SK-N-SH treated with all-trans-retinoic acid at 6 μM for 48 hours (cell line): ENCODE results near the gene ZAP70.

ENCODE experiments used
- ATAC-seq: fragments of 200-7000 bp; cut with Tn5 transposase; 3 replicates; pipeline ENCODE4 v1.9.1; 2020; ENCODE audit warnings: mild to moderate bottlenecking, moderate library complexity
- ARNTL ChIP-seq: fragments of 450-650 bp; formaldehyde crosslinking; IDR thresholded peaks from 2 replicates; pipeline ENCODE4 v1.5.0; 2020; ENCODE audit warnings: low read depth, mild to moderate bottlenecking, moderate library complexity, borderline replicate concordance
- BACH2 ChIP-seq: fragments of 250-450 bp; sonication (Bioruptor Pico); IDR thresholded peaks from 2 replicates; pipeline ENCODE4 v1.9.0; 2021; ENCODE audit warnings: mild to moderate bottlenecking, borderline replicate concordance
- CREB5 ChIP-seq: fragments of 250-450 bp; sonication (Bioruptor Pico); IDR thresholded peaks from 2 replicates; pipeline ENCODE4 v1.5.1; 2020; ENCODE audit warnings: low read depth, mild to moderate bottlenecking, moderate library complexity
- CSRNP3 ChIP-seq: fragments of 250-450 bp; sonication (Bioruptor Pico); IDR thresholded peaks from 2 replicates; pipeline ENCODE4 v1.5.1; 2021; ENCODE audit warnings: mild to moderate bottlenecking, moderate library complexity
- ESRRG ChIP-seq: fragments of 250-450 bp; sonication (Bioruptor Pico); IDR thresholded peaks from 2 replicates; pipeline ENCODE4 v1.6.1; 2021; ENCODE audit warnings: mild to moderate bottlenecking
- GLIS3 ChIP-seq: fragments of 250-450 bp; sonication (Bioruptor Pico); IDR thresholded peaks from 2 replicates; pipeline ENCODE4 v1.5.0; 2020; ENCODE audit warnings: mild to moderate bottlenecking, moderate library complexity
- ISL1 ChIP-seq: fragments of 250-450 bp; sonication (Bioruptor Pico); IDR thresholded peaks from 2 replicates; pipeline ENCODE4 v2.1.2; 2022; ENCODE audit warnings: mild to moderate bottlenecking, moderate library complexity
- OSR1 ChIP-seq: fragments of 250-450 bp; sonication (Bioruptor Pico); IDR thresholded peaks from 2 replicates; pipeline ENCODE4 v1.8.0; 2022; ENCODE audit warnings: moderate library complexity, mild to moderate bottlenecking, inconsistent platforms
- PATZ1 ChIP-seq: fragments of 250-450 bp; sonication (Bioruptor Pico); IDR thresholded peaks from 2 replicates; pipeline ENCODE4 v1.8.0; 2020; ENCODE audit warnings: mild to moderate bottlenecking, moderate library complexity, borderline replicate concordance
- PPARA ChIP-seq: fragments of 250-450 bp; sonication (Bioruptor Pico); IDR thresholded peaks from 2 replicates; pipeline ENCODE4 v1.5.0; 2020; ENCODE audit warnings: mild to moderate bottlenecking, borderline replicate concordance
- RARB ChIP-seq: fragments of 250-450 bp; sonication (Bioruptor Pico); IDR thresholded peaks from 2 replicates; pipeline ENCODE4 v1.8.0; 2021; ENCODE audit warnings: mild to moderate bottlenecking, moderate library complexity
- SNAI2 ChIP-seq: fragments of 250-450 bp; sonication (Bioruptor Pico); IDR thresholded peaks from 2 replicates; pipeline ENCODE4 v1.5.0; 2020; ENCODE audit warnings: mild to moderate bottlenecking, moderate library complexity
- TCF4 ChIP-seq: fragments of 250-450 bp; sonication (Bioruptor Pico); IDR thresholded peaks from 2 replicates; pipeline ENCODE4 v1.8.0; 2021; ENCODE audit warnings: mild to moderate bottlenecking, moderate library complexity, borderline replicate concordance
- ZC3H10 ChIP-seq: fragments of 250-450 bp; sonication (Bioruptor Pico); IDR thresholded peaks from 2 replicates; pipeline ENCODE4 v1.5.1; 2021; ENCODE audit warnings: mild to moderate bottlenecking, moderate library complexity
- ZFP3 ChIP-seq: fragments of 250-450 bp; sonication (Bioruptor Pico); IDR thresholded peaks from 2 replicates; pipeline ENCODE4 v1.5.0; 2020; ENCODE audit warnings: mild to moderate bottlenecking, moderate library complexity
- ZFP30 ChIP-seq: fragments of 450-650 bp; formaldehyde crosslinking; IDR thresholded peaks from 2 replicates; pipeline ENCODE4 v1.5.0; 2022; ENCODE audit warnings: mild to moderate bottlenecking, moderate library complexity
- ZNF565 ChIP-seq: fragments of 450-650 bp; formaldehyde crosslinking; conservative IDR thresholded peaks from 2 replicates; pipeline ENCODE4 v1.5.0; 2020; ENCODE audit warnings: low read depth, mild to moderate bottlenecking, moderate library complexity
- ZNF70 ChIP-seq: fragments of 450-650 bp; formaldehyde crosslinking; IDR thresholded peaks from 2 replicates; pipeline ENCODE4 v1.5.0; 2020; ENCODE audit warnings: mild to moderate bottlenecking, moderate library complexity
- ZNF8 ChIP-seq: fragments of 450-650 bp; formaldehyde crosslinking; IDR thresholded peaks from 2 replicates; pipeline ENCODE4 v1.5.0; 2020; ENCODE audit warnings: mild to moderate bottlenecking, moderate library complexity
- TF ChIP-seq, protein P1 (sequence below): fragments of 250-450 bp; sonication (Bioruptor Pico); IDR thresholded peaks from 2 replicates; pipeline ENCODE4 v1.5.0; 2020; ENCODE audit warnings: mild to moderate bottlenecking, moderate library complexity
- TF ChIP-seq, protein P2 (sequence below): fragments of 250-450 bp; sonication (Bioruptor Pico); IDR thresholded peaks from 2 replicates; pipeline ENCODE4 v1.8.0; 2021; ENCODE audit warnings: low read depth, mild to moderate bottlenecking, moderate library complexity, borderline replicate concordance

The ZAP70 gene

DNA sequence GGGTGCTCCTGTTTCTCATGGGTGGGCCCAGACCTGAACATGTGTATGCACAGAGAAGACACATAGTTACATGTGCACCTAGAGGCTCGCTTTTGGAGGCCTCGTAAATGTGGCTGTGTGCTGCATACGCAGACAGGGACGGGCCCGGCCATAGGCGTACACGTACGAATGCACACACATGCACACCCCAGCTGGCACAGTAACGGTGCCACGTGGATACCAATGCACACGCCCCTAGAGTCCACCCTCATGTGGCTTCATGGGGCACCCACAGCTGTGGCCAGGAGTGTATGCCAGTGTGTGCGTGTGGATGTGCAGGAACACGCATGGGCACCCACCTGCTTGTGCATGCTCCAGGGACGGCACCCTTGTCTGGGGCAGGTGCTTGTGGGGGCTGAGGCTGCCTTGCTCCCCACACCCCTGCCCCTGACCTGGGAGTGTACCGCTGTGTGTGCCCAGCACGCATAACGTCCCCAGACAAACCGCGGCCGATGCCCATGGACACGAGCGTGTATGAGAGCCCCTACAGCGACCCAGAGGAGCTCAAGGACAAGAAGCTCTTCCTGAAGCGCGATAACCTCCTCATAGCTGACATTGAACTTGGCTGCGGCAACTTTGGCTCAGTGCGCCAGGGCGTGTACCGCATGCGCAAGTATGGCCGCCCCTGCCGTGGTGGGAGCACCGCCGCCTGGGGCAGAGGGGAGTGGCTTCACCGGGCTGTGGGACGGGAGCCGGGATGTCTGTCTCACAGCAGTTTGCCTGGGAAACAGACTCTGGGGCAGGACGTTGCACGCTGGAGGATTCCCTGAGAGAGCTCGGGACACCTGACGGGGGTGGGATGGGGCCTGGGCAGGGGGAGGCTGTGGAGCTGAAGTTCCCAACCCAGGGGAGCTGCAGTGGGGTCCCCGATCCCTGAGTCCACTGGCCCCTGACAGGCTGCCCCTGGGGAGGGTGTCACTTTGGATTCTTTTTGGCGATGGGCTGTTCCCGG is 21.0 kb downstream of the ZAP70 start (continued):
- TF ChIP-seq ESRRG = no peak
- TF ChIP-seq PPARA (CRISPR knock-in tag) = no peak
- no peak for TF ChIP-seq RARB (CRISPR knock-in tag)
- TF ChIP-seq TCF4 (CRISPR knock-in tag) = no peak
- no peak for TF ChIP-seq GLIS3 (CRISPR knock-in tag)

DNA sequence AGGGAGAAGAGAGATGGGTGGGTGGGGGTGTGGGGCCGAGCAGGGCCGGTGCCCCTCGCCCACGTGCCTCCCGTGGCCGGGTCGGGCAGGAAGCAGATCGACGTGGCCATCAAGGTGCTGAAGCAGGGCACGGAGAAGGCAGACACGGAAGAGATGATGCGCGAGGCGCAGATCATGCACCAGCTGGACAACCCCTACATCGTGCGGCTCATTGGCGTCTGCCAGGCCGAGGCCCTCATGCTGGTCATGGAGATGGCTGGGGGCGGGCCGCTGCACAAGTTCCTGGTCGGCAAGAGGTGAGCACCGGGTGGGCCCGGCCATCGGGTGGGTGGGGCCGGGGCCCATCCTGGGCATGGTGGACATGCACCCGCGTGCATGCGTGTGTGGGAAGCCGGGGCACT is 21.8 kb downstream of the ZAP70 start:
- no peak for TF ChIP-seq ZNF70 (CRISPR knock-in tag)
- no peak for TF ChIP-seq RARB (CRISPR knock-in tag)
- TF ChIP-seq GLIS3 (CRISPR knock-in tag) = no peak
- no peak for TF ChIP-seq ARNTL (CRISPR knock-in tag)
- TF ChIP-seq PATZ1 (CRISPR knock-in tag) = no peak
- no peak for TF ChIP-seq CREB5 (CRISPR knock-in tag)
- no peak for TF ChIP-seq ESRRG
- TF ChIP-seq ZFP3 (CRISPR knock-in tag) = no peak
- TF ChIP-seq ZFP30 (CRISPR knock-in tag) = no peak
- TF ChIP-seq ISL1 (CRISPR knock-in tag) = no peak
- TF ChIP-seq, protein P1, sequence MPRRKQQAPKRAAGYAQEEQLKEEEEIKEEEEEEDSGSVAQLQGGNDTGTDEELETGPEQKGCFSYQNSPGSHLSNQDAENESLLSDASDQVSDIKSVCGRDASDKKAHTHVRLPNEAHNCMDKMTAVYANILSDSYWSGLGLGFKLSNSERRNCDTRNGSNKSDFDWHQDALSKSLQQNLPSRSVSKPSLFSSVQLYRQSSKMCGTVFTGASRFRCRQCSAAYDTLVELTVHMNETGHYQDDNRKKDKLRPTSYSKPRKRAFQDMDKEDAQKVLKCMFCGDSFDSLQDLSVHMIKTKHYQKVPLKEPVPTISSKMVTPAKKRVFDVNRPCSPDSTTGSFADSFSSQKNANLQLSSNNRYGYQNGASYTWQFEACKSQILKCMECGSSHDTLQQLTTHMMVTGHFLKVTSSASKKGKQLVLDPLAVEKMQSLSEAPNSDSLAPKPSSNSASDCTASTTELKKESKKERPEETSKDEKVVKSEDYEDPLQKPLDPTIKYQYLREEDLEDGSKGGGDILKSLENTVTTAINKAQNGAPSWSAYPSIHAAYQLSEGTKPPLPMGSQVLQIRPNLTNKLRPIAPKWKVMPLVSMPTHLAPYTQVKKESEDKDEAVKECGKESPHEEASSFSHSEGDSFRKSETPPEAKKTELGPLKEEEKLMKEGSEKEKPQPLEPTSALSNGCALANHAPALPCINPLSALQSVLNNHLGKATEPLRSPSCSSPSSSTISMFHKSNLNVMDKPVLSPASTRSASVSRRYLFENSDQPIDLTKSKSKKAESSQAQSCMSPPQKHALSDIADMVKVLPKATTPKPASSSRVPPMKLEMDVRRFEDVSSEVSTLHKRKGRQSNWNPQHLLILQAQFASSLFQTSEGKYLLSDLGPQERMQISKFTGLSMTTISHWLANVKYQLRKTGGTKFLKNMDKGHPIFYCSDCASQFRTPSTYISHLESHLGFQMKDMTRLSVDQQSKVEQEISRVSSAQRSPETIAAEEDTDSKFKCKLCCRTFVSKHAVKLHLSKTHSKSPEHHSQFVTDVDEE (CRISPR knock-in tag) = no peak
- TF ChIP-seq, protein P2, sequence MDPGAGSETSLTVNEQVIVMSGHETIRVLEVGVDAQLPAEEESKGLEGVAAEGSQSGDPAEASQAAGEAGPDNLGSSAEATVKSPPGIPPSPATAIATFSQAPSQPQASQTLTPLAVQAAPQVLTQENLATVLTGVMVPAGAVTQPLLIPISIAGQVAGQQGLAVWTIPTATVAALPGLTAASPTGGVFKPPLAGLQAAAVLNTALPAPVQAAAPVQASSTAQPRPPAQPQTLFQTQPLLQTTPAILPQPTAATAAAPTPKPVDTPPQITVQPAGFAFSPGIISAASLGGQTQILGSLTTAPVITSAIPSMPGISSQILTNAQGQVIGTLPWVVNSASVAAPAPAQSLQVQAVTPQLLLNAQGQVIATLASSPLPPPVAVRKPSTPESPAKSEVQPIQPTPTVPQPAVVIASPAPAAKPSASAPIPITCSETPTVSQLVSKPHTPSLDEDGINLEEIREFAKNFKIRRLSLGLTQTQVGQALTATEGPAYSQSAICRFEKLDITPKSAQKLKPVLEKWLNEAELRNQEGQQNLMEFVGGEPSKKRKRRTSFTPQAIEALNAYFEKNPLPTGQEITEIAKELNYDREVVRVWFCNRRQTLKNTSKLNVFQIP (CRISPR knock-in tag) = no peak
- no peak for TF ChIP-seq PPARA (CRISPR knock-in tag)
- no peak for TF ChIP-seq SNAI2 (CRISPR knock-in tag)
- no peak for TF ChIP-seq ZNF565 (CRISPR knock-in tag)
- TF ChIP-seq ZNF8 (CRISPR knock-in tag) = no peak
- no peak for TF ChIP-seq TCF4 (CRISPR knock-in tag)
- no peak for TF ChIP-seq BACH2 (CRISPR knock-in tag)
- TF ChIP-seq, all 23 proteins: peak for 0
- ATAC-seq = no peak

DNA sequence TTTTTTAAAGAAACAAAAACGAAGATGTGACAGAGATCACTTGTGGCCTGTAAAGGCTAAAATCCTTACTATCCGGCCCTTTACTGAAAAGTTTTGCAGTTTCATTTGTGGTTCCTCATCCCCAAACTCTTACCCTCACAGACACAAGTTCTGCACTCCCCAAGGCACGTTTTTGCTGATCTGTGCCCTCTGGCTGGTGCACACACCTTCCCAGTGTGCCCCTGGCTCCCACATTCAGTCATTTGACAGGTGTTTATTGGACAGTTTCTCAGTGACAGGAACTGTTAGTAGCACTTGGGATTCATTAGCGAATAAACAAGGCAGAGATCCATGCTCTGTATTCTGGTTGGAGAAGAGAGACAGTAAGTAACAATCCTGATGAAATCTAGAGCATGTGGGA is 22.8 kb downstream of the ZAP70 start:
- no peak for TF ChIP-seq ISL1 (CRISPR knock-in tag)
- TF ChIP-seq RARB (CRISPR knock-in tag) = no peak
- TF ChIP-seq ARNTL (CRISPR knock-in tag) = no peak
- no peak for TF ChIP-seq ZNF70 (CRISPR knock-in tag)
- no peak for TF ChIP-seq BACH2 (CRISPR knock-in tag)
- TF ChIP-seq ESRRG = no peak
- no peak for TF ChIP-seq SNAI2 (CRISPR knock-in tag)
- TF ChIP-seq CSRNP3 (CRISPR knock-in tag) = no peak
- TF ChIP-seq, protein P2 (CRISPR knock-in tag) = no peak
- TF ChIP-seq GLIS3 (CRISPR knock-in tag) = no peak
- TF ChIP-seq OSR1 (CRISPR knock-in tag) = no peak
- no peak for TF ChIP-seq ZC3H10 (CRISPR knock-in tag)
- ATAC-seq = no peak
